Measurements from ENCODE around the gene PRRT3.
"Not testable (repeated sequence)": the region's sequence is repeated elsewhere in the genome, so short reads cannot be mapped to it uniquely, and the experiment has no call there.

GRCh38 chr3:9900965-9901415 lies 51.2 kb downstream of the PRRT3 start:
- not testable (repeated sequence) for TF ChIP-seq EZH2 (IDR thresholded peaks at IDR 0.05; ENCODE audit: low read depth); CTCF (conservative IDR thresholded peaks at IDR 0.05)

All from PC-9 (cell line).